Muscle layer of colon (tissue), 2 donors: ENCODE results near the gene ASXL1.
"Not testable (repeated sequence)": the region's sequence is repeated elsewhere in the genome, so short reads cannot be mapped to it uniquely, and the experiment has no call there.

Experiments
- H3K27ac ChIP-seq: one replicate; pipeline ENCODE4 v1.7.0; 2013; ENCODE audit warnings: low read depth, mild to moderate bottlenecking, low read length, moderate library complexity
- H3K27me3 ChIP-seq, 2 donors: one replicate each; pipeline ENCODE4 v1.7.0; 2013; ENCODE audit warnings: low read length in 2 of 2, mild to moderate bottlenecking in 2 of 2; ENCODE audit not compliant: insufficient read depth in 2 of 2, control insufficient read depth in 1 of 2
- H3K36me3 ChIP-seq: one replicate; pipeline ENCODE4 v1.7.0; 2013; ENCODE audit warnings: mild to moderate bottlenecking, low read length; ENCODE audit not compliant: insufficient read depth
- H3K4me1 ChIP-seq: one replicate; pipeline ENCODE4 v1.7.0; 2013; ENCODE audit warnings: mild to moderate bottlenecking, low read length; ENCODE audit not compliant: insufficient read depth
- H3K4me3 ChIP-seq, 2 donors: one replicate each; pipeline ENCODE4 v1.7.0; 2013; ENCODE audit warnings: low read length in 2 of 2, low read depth in 1 of 2, mild to moderate bottlenecking in 1 of 2, moderate library complexity in 1 of 2
- H3K9ac ChIP-seq: one replicate; pipeline ENCODE4 v1.7.0; 2013; ENCODE audit warnings: low read length
- H3K9me3 ChIP-seq: one replicate; pipeline ENCODE4 v1.7.0; 2013; ENCODE audit warnings: mild to moderate bottlenecking, low read length
- donor health status: abdominal sarcoma.
- donor health status: Adenocarcinoma of cecum.

Gene ASXL1

DNA sequence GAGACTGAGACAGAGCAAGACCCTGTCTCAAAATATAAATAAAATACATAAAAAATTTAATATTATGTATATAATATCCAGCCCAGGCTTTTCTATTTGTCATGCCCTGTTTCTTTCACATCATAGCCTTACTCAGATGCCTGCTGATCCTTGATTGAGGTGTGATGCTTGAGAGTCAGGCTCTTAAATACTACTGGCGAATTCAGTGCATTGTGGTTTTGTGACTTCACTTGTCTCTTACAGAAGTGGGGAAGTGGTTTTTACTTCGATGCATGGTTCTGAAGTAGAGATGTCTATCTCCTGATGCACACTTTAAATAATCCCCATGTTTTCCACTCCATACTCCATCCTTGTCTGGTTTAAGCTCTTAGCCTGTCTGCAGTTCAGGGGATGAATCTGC lies 29.1 kb downstream of the ASXL1 start:
- Histone ChIP-seq H3K27me3 (no peaks in the 10 kb centered on the region), H3K4me3 (no peak overlapping the region), H3K27ac (no peak overlapping the region), H3K9ac (no peak overlapping the region), H3K36me3 (no peaks in the 10 kb centered on the region), H3K9me3 (no peaks in the 10 kb centered on the region), H3K4me1 (peaks cover 20% of the 10 kb centered on the region)

GRCh38 chr20:32391003-32391402 lies 32.9 kb downstream of the ASXL1 start:
- Histone ChIP-seq H3K27me3 (no peaks in the 10 kb centered on the region), H3K4me3 (no peak overlapping the region), H3K27ac (no peak overlapping the region), H3K36me3 (no peaks in the 10 kb centered on the region), H3K4me1 (peaks cover 11% of the 10 kb centered on the region), H3K9me3 (no peaks in the 10 kb centered on the region), H3K9ac (no peak overlapping the region)

- no peak overlapping the region for H3K4me3 ChIP-seq
- no peaks in the 10 kb centered on the region for H3K27me3 ChIP-seq
- peaks cover 7% of the 10 kb centered on the region for H3K4me1 ChIP-seq
- H3K9ac ChIP-seq = no peak overlapping the region
- no peak overlapping the region for H3K27ac ChIP-seq
- no peaks in the 10 kb centered on the region for H3K36me3 ChIP-seq
- H3K9me3 ChIP-seq = no peaks in the 10 kb centered on the region
These were observed 36.9 kb downstream of the ASXL1 start for GRCh38 chr20:32395066-32395465.

DNA sequence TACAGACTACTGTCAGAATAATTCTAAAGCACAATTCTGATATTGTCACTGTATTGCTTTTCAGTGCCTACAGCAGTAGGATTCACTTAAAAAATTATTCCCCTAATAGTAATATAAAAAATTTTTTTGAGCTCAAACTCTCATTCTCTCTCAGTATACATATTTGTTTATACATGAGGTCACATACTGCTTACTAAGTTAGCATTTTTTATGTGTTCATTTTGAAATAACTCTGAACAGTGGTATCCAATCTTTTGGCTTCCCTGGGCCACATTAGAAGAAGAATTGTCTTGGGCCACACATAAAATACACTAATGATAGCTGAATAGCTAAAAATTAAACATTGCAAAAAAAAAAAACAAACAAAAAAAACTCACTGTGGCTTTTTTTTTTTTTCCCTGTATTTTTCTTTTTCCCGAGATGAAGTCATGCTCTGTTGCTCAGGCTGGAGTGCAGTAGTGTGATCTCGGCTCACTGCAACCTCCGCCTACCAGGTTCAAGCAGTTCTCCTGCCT lies 38.6 kb downstream of the ASXL1 start:
- Histone ChIP-seq H3K27ac (no peak overlapping the region), H3K9me3 (no peaks in the 10 kb centered on the region), H3K27me3 (no peaks in the 10 kb centered on the region), H3K9ac (no peak overlapping the region), H3K4me1 (no peaks in the 10 kb centered on the region), H3K4me3 (no peak overlapping the region), H3K36me3 (no peaks in the 10 kb centered on the region)

- Histone ChIP-seq H3K9me3 (no peaks in the 10 kb centered on the region), H3K27me3 (no peaks in the 10 kb centered on the region), H3K4me1 (no peaks in the 10 kb centered on the region), H3K9ac (no peak overlapping the region), H3K27ac (no peak overlapping the region), H3K36me3 (peaks cover 7% of the 10 kb centered on the region), H3K4me3 (no peak overlapping the region)
These were observed 39.5 kb downstream of the ASXL1 start for GRCh38 chr20:32397567-32398084.

GRCh38 chr20:32400476-32400875 lies 42.3 kb downstream of the ASXL1 start:
- Histone ChIP-seq H3K4me3 (no peak overlapping the region), H3K4me1 (peaks cover 5% of the 10 kb centered on the region), H3K9ac (no peak overlapping the region), H3K27me3 (no peaks in the 10 kb centered on the region), H3K36me3 (peaks cover 7% of the 10 kb centered on the region), H3K27ac (no peak overlapping the region), H3K9me3 (no peaks in the 10 kb centered on the region)

DNA sequence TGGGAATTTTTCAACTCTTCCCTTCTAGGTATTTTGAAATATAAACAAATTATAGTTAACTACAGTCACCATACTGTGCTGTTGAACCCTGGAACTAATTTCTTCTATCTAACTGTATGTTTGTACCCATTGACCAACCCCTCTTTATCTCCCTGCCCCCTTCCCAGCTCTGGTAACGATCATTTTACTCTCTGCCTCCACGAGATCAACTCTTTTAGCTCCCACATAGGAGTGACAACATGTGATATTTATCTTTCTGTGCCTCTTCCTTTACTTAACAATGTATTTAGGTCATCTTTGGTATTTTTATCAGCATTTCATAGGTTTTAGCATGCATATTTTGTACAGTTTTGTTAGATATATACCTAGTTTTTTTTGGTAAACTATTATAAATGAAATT lies 45.9 kb downstream of the ASXL1 start:
- Histone ChIP-seq H3K36me3 (peaks cover 7% of the 10 kb centered on the region), H3K9me3 (no peaks in the 10 kb centered on the region), H3K4me3 (no peak overlapping the region), H3K4me1 (peaks cover 5% of the 10 kb centered on the region), H3K27ac (no peak overlapping the region), H3K27me3 (no peaks in the 10 kb centered on the region), H3K9ac (no peak overlapping the region)

DNA sequence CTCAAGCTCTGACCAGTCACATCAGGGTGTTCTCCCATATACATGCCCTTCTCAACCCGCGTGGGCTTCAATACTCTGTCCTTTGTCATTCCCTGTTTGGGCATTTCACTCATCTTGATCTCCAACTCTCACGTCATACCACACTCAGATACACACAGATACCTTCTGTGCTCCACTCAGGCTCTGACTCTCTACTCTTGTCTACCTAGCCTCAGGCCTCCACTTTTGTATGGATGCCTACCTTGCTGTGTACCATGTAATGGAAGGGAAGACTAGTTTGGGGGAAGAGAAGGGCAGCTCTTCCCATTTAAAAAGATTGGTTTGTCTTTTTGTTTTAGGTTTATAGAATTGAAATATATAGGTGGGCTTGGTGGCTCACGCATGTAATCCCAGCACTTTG lies 48.6 kb downstream of the ASXL1 start:
- no peak overlapping the region for H3K4me3 ChIP-seq
- H3K27me3 ChIP-seq = no peaks in the 10 kb centered on the region
- peaks cover 7% of the 10 kb centered on the region for H3K36me3 ChIP-seq
- no peak overlapping the region for H3K27ac ChIP-seq
- H3K4me1 ChIP-seq = peaks cover 5% of the 10 kb centered on the region
- H3K9me3 ChIP-seq = no peaks in the 10 kb centered on the region
- H3K9ac ChIP-seq = no peak overlapping the region

- not testable (repeated sequence) for H3K9ac ChIP-seq, H3K27ac ChIP-seq, H3K4me3 ChIP-seq, H3K4me1 ChIP-seq, H3K27me3 ChIP-seq, H3K9me3 ChIP-seq, H3K36me3 ChIP-seq
These were observed 49.1 kb downstream of the ASXL1 start for GRCh38 chr20:32407131-32407750.

GRCh38 chr20:32411955-32412706 lies 54.0 kb downstream of the ASXL1 start:
- Histone ChIP-seq H3K27me3 (no peaks in the 10 kb centered on the region), H3K9ac (no peak overlapping the region), H3K4me3 (no peak overlapping the region), H3K27ac (no peak overlapping the region), H3K4me1 (peaks cover 11% of the 10 kb centered on the region), H3K36me3 (no peaks in the 10 kb centered on the region), H3K9me3 (no peaks in the 10 kb centered on the region)

- no peak overlapping the region for H3K27ac ChIP-seq
- H3K4me1 ChIP-seq = peaks cover 17% of the 10 kb centered on the region
- H3K4me3 ChIP-seq = no peak overlapping the region
These were observed 57.4 kb downstream of the ASXL1 start for GRCh38 chr20:32415494-32415893.

More at GRCh38 chr20:32415494-32415893, 57.4 kb downstream of the ASXL1 start:
- no peak overlapping the region for H3K9ac ChIP-seq
- no peaks in the 10 kb centered on the region for H3K9me3 ChIP-seq
- H3K36me3 ChIP-seq = no peaks in the 10 kb centered on the region
- H3K27me3 ChIP-seq = no peaks in the 10 kb centered on the region
